ENCODE results near the gene NAV1. TPM values are rescaled to one million over a fixed set of nuclear protein-coding genes. Genes with fewer than 3 reads are reported as not detected.
A peak's percentile ranks its signal among the peaks of the same experiment; 100 is the strongest.

Gene NAV1
- polyA plus RNA-seq, 2 of the 4 experiments (the other 2 are of a cell fraction), result 3.7 to 8.4 TPM

- DNase-seq (ENCODE audit: low read depth in 1 of 2, low spot score in 1 of 2) (no peak), ATAC-seq (peak; percentile 30 to 45; a peak in 3 of 6 replicates), FAIRE-seq (no peak)
- Histone ChIP-seq H3K4me2 (peak overlapping the region; percentile 29), H3K27ac (peak overlapping the region; percentile 48 to 69; a peak in 5 of 6 replicates), H3K4me1 (peaks cover 38% of the 10 kb centered on the region), H3K9me3 (no peaks in the 10 kb centered on the region), H3K4me3 (no peak overlapping the region)
- 75% methylated on average over 6 of the region's 6 CpGs for WGBS (ENCODE audit: missing lambda C conversion rate)
- ChIA-PET CTCF (interaction anchor here (0.6 to 49.4 kb wide), 32 partner anchors 14 to 384 kb away, joined by 3 to 1452 read pairs (median 5); partner anchors contain the start of genes CSRP1 and PHLDA3), POLR2A (interaction anchor here (1.7 to 2.6 kb wide), 3 partner anchors 8 to 43 kb away, joined by 10 to 32 read pairs (median 11); partner anchors contain the start of gene PHLDA3)
- TF ChIP-seq TFCP2L1 (CRISPR knock-in tag; IDR thresholded peaks at IDR 0.05) (no peak), HOXB5 (CRISPR knock-in tag; IDR thresholded peaks at IDR 0.05) (no peak), HOXB13 (CRISPR knock-in tag; IDR thresholded peaks at IDR 0.05; ENCODE audit: low read depth) (no peak), TP53 (CRISPR knock-in tag; IDR thresholded peaks at IDR 0.05) (no peak), HDAC2 (IDR thresholded peaks at IDR 0.05) (no peak), MYC (IDR thresholded peaks at IDR 0.05; ENCODE audit: borderline replicate concordance, low read length) (no peak), SREBF2 (IDR thresholded peaks at IDR 0.05) (no peak), ZFP36 (IDR thresholded peaks at IDR 0.05; ENCODE audit: borderline replicate concordance, partially characterized antibody) (no peak), MAZ (IDR thresholded peaks at IDR 0.05; ENCODE audit: borderline replicate concordance, low read depth, low read length) (no peak), KDM5A (IDR thresholded peaks at IDR 0.05) (no peak), RCOR1 (IDR thresholded peaks at IDR 0.05; ENCODE audit: low read depth, low read length) (no peak), JUNB (IDR thresholded peaks at IDR 0.05) (no peak), MAX (IDR thresholded peaks at IDR 0.05) (no peak), ESRRA (IDR thresholded peaks at IDR 0.05; ENCODE audit: borderline replicate concordance, low read length) (no peak), BCL3 (IDR thresholded peaks at IDR 0.05) (no peak), PHF8 (IDR thresholded peaks at IDR 0.05; ENCODE audit: borderline replicate concordance, low read depth) (no peak), FOXS1 (CRISPR knock-in tag; IDR thresholded peaks at IDR 0.05) (no peak), RARB (CRISPR knock-in tag; IDR thresholded peaks at IDR 0.05) (no peak)
- TF ChIP-seq, protein P1, sequence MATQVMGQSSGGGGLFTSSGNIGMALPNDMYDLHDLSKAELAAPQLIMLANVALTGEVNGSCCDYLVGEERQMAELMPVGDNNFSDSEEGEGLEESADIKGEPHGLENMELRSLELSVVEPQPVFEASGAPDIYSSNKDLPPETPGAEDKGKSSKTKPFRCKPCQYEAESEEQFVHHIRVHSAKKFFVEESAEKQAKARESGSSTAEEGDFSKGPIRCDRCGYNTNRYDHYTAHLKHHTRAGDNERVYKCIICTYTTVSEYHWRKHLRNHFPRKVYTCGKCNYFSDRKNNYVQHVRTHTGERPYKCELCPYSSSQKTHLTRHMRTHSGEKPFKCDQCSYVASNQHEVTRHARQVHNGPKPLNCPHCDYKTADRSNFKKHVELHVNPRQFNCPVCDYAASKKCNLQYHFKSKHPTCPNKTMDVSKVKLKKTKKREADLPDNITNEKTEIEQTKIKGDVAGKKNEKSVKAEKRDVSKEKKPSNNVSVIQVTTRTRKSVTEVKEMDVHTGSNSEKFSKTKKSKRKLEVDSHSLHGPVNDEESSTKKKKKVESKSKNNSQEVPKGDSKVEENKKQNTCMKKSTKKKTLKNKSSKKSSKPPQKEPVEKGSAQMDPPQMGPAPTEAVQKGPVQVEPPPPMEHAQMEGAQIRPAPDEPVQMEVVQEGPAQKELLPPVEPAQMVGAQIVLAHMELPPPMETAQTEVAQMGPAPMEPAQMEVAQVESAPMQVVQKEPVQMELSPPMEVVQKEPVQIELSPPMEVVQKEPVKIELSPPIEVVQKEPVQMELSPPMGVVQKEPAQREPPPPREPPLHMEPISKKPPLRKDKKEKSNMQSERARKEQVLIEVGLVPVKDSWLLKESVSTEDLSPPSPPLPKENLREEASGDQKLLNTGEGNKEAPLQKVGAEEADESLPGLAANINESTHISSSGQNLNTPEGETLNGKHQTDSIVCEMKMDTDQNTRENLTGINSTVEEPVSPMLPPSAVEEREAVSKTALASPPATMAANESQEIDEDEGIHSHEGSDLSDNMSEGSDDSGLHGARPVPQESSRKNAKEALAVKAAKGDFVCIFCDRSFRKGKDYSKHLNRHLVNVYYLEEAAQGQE (IDR thresholded peaks at IDR 0.05), result no peak
Observed at GRCh38 chr1:201511941-201512539, 26.9 kb upstream of the NAV1 start.

DNA sequence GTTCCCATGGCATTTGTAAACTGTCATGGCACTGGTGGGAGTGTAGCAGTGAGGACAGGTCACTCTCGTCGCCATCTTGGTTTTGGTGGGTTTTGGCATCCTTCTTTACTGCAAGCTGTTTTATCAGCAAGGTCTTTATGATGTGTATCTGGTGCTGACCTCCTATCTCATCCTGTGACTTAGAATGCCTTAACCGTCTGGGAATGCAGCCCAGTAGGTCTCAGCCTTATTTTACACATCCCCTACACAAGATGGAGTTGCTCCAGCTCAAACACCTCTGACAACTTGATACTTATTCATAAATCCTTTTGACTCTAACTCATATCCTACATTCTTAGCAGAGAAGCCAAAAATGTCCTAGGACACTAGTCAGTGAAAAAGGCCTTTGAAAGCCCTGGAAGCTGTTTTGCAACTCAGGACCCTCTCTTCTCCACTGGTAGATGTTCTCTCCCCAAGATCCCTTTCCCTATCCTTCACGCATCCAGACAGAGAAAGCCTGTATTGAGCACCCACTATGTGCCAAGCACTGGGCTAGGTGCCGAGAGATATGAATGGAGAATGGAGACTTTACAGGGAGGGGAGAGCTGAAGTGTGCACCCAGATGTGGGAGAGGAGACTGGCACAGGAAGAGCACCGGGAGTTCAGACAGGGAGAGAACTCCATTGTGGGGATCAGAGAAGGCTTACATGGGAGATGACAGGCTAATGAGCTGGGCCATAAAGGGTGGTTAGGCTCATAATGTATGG is 25.3 kb upstream of the NAV1 start:
- WGBS (ENCODE audit: missing lambda C conversion rate), result 91% methylated on average over 6 of the region's 6 CpGs
- no peak for DNase-seq (ENCODE audit: low read depth in 1 of 2, low spot score in 1 of 2)
- ChIA-PET CTCF (interaction anchor here (0.5 to 49.4 kb wide), 36 partner anchors 13 to 1560 kb away, joined by 3 to 1452 read pairs (median 4); partner anchors contain the start of genes CSRP1 and PHLDA3), POLR2A (interaction anchor here (1.0 to 2.6 kb wide), 5 partner anchors 10 to 45 kb away, joined by 3 to 32 read pairs (median 10); partner anchors contain the start of gene PHLDA3)
- no peak for ATAC-seq
- Histone ChIP-seq H3K4me2 (no peak overlapping the region), H3K27ac (peak overlapping the region in 1 of 2 experiments; percentile 60; a peak in 2 of 6 replicates), H3K9me3 (no peaks in the 10 kb centered on the region), H3K4me1 (peaks cover 28% of the 10 kb centered on the region), H3K4me3 (no peak overlapping the region)
- FAIRE-seq, result no peak
- TF ChIP-seq SREBF2 (IDR thresholded peaks at IDR 0.05) (no peak), PHF8 (IDR thresholded peaks at IDR 0.05; ENCODE audit: borderline replicate concordance, low read depth) (no peak), RNF2 (IDR thresholded peaks at IDR 0.05; ENCODE audit: borderline replicate concordance, low read depth) (no peak), PBX3 (IDR thresholded peaks at IDR 0.05) (no peak), CBX2 (IDR thresholded peaks at IDR 0.05; ENCODE audit: borderline replicate concordance, low read depth) (no peak), CEBPB (IDR thresholded peaks at IDR 0.05) (no peak)
